DOHH2 (cell line): ENCODE measurements around the gene MCMBP.

ENCODE experiments used
- EZH2phosphoT487 ChIP-seq: fragments of 200-600 bp; sonication (generic); IDR thresholded peaks from 2 replicates; pipeline ENCODE4 v1.6.1; 2017; ENCODE audit warnings: borderline replicate concordance, mild to moderate bottlenecking, antibody characterized with exemption, low read length, moderate library complexity, mixed read lengths
- TF ChIP-seq, protein P1 (sequence below): fragments of 200-600 bp; sonication (generic); IDR thresholded peaks from one replicate; pipeline ENCODE4 v1.5.1; 2014; ENCODE audit warnings: antibody characterized with exemption, mild to moderate bottlenecking, low read depth, low read length; ENCODE audit not compliant: poor library complexity, severe bottlenecking

DNA sequence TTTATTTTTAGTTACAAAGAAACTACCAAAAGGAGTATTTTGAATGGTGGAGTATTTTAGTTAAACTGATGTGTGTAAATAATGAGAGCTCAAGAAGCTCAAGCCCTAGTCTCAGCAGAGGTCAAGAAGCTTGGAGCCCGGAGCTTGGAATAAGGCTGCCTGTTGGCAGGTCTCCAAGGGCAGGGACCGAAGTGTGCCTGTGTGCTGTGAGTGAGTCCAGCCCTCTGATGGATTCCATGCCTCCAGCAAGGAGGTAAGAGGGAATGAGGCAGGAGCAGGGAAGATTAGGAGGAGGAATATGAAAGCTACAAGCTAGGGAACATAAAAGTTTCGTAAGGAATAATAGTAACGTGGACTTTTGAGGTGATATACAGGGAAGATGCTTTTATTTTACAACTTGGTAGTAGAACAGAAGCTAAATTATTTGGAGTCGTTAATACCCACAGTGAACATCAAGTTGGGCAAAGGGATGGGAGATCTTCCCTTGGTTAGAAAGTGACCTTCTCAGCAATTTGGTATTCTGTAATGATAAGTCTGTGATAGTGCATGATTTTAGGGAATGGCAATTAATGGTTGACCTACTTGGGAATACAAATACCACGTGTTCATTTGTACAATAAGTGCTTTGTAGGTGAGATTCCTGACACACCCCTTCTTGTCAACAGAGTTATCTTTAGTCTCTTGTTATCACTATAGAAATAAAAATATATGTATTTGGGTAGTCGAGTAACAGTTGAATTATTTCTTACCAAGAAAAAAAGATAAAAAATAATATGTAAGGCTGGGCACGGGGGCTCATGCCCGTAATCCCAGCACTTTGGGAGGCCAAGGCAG lies 24.5 kb upstream of the MCMBP start:
- TF ChIP-seq EZH2phosphoT487, result no peak
- TF ChIP-seq, protein P1, sequence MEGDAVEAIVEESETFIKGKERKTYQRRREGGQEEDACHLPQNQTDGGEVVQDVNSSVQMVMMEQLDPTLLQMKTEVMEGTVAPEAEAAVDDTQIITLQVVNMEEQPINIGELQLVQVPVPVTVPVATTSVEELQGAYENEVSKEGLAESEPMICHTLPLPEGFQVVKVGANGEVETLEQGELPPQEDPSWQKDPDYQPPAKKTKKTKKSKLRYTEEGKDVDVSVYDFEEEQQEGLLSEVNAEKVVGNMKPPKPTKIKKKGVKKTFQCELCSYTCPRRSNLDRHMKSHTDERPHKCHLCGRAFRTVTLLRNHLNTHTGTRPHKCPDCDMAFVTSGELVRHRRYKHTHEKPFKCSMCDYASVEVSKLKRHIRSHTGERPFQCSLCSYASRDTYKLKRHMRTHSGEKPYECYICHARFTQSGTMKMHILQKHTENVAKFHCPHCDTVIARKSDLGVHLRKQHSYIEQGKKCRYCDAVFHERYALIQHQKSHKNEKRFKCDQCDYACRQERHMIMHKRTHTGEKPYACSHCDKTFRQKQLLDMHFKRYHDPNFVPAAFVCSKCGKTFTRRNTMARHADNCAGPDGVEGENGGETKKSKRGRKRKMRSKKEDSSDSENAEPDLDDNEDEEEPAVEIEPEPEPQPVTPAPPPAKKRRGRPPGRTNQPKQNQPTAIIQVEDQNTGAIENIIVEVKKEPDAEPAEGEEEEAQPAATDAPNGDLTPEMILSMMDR, result no peak
